ENCODE measurements around the gene UST.

UST gene

GRCh38 chr6:149108038-149108748 is 361.4 kb downstream of the UST start:
- H4K20me1 ChIP-seq (ENCODE audit: insufficient read depth, low read length, poor library complexity, severe bottlenecking), result no peaks in the 10 kb centered on the region
- no peaks in the 10 kb centered on the region; the same call in 1 of the 2 replicates for H3F3A ChIP-seq (ENCODE audit: low read depth)
- H3K9me3 ChIP-seq (ENCODE audit: insufficient read depth, low read depth, low read length), result no peaks in the 10 kb centered on the region
- no peak overlapping the region for H3K4me2 ChIP-seq (ENCODE audit: low read depth, low read length, poor library complexity, severe bottlenecking)
- H2AFZ ChIP-seq (ENCODE audit: low read length), result no peak overlapping the region
- H3K36me3 ChIP-seq (ENCODE audit: insufficient read depth, low read length), result no peaks in the 10 kb centered on the region
- no peak overlapping the region for H3K4me3 ChIP-seq (ENCODE audit: low read length, poor library complexity, severe bottlenecking)
- H3K4me1 ChIP-seq (ENCODE audit: insufficient read depth, low read length, poor library complexity, severe bottlenecking), result no peaks in the 10 kb centered on the region
- H3K9ac ChIP-seq (ENCODE audit: low read depth, low read length, poor library complexity, severe bottlenecking), result no peak overlapping the region
- TF ChIP-seq CTCF (conservative IDR thresholded peaks at IDR 0.05; ENCODE audit: low read length) (no peak), EZH2phosphoT487 (IDR thresholded peaks at IDR 0.05; ENCODE audit: borderline replicate concordance) (no peak)
- no peaks in the 10 kb centered on the region for H3K79me2 ChIP-seq (ENCODE audit: insufficient read depth, low read length)
- no peaks in the 10 kb centered on the region for H3K9me2 ChIP-seq (replicated peaks; ENCODE audit: low read depth, low read length)
- H3K27me3 ChIP-seq (ENCODE audit: insufficient read depth, low read length, poor library complexity, severe bottlenecking), result no peaks in the 10 kb centered on the region

GRCh38 chr6:149108749-149109100 is 361.9 kb downstream of the UST start:
- no peak overlapping the region for H3K9ac ChIP-seq (ENCODE audit: low read depth, low read length, poor library complexity, severe bottlenecking)
- H3K9me2 ChIP-seq (replicated peaks; ENCODE audit: low read depth, low read length), result no peaks in the 10 kb centered on the region
- H3K79me2 ChIP-seq (ENCODE audit: insufficient read depth, low read length), result no peaks in the 10 kb centered on the region
- no peaks in the 10 kb centered on the region; the same call in 1 of the 2 replicates for H3F3A ChIP-seq (ENCODE audit: low read depth)
- H3K4me2 ChIP-seq (ENCODE audit: low read depth, low read length, poor library complexity, severe bottlenecking), result no peak overlapping the region
- no peaks in the 10 kb centered on the region for H3K36me3 ChIP-seq (ENCODE audit: insufficient read depth, low read length)
- TF ChIP-seq CTCF (conservative IDR thresholded peaks at IDR 0.05; ENCODE audit: low read length), result no peak
- no peak for TF ChIP-seq EZH2phosphoT487 (IDR thresholded peaks at IDR 0.05; ENCODE audit: borderline replicate concordance)
- no peaks in the 10 kb centered on the region for H3K4me1 ChIP-seq (ENCODE audit: insufficient read depth, low read length, poor library complexity, severe bottlenecking)
- no peaks in the 10 kb centered on the region for H4K20me1 ChIP-seq (ENCODE audit: insufficient read depth, low read length, poor library complexity, severe bottlenecking)
- H3K9me3 ChIP-seq (ENCODE audit: insufficient read depth, low read depth, low read length), result no peaks in the 10 kb centered on the region
- H3K27me3 ChIP-seq (ENCODE audit: insufficient read depth, low read length, poor library complexity, severe bottlenecking), result no peaks in the 10 kb centered on the region
- no peak overlapping the region for H2AFZ ChIP-seq (ENCODE audit: low read length)
- no peak overlapping the region for H3K4me3 ChIP-seq (ENCODE audit: low read length, poor library complexity, severe bottlenecking)

- Histone ChIP-seq H2AFZ (ENCODE audit: low read length) (no peak overlapping the region), H3K4me3 (ENCODE audit: low read length, poor library complexity, severe bottlenecking) (no peak overlapping the region), H3K4me1 (ENCODE audit: insufficient read depth, low read length, poor library complexity, severe bottlenecking) (no peaks in the 10 kb centered on the region), H3F3A (ENCODE audit: low read depth) (no peaks in the 10 kb centered on the region; the same call in 1 of the 2 replicates), H3K9me3 (ENCODE audit: insufficient read depth, low read depth, low read length) (no peaks in the 10 kb centered on the region), H3K36me3 (ENCODE audit: insufficient read depth, low read length) (no peaks in the 10 kb centered on the region), H3K9me2 (replicated peaks; ENCODE audit: low read depth, low read length) (no peaks in the 10 kb centered on the region), H3K27me3 (ENCODE audit: insufficient read depth, low read length, poor library complexity, severe bottlenecking) (no peaks in the 10 kb centered on the region), H3K9ac (ENCODE audit: low read depth, low read length, poor library complexity, severe bottlenecking) (no peak overlapping the region), H4K20me1 (ENCODE audit: insufficient read depth, low read length, poor library complexity, severe bottlenecking) (no peaks in the 10 kb centered on the region), H3K79me2 (ENCODE audit: insufficient read depth, low read length) (no peaks in the 10 kb centered on the region), H3K4me2 (ENCODE audit: low read depth, low read length, poor library complexity, severe bottlenecking) (no peak overlapping the region)
- TF ChIP-seq CTCF (conservative IDR thresholded peaks at IDR 0.05; ENCODE audit: low read length) (no peak), EZH2phosphoT487 (IDR thresholded peaks at IDR 0.05; ENCODE audit: borderline replicate concordance) (no peak)
These were observed 362.7 kb downstream of the UST start for GRCh38 chr6:149109397-149110070.

Measured in Loucy (cell line).